ENCODE results near the gene ADGRL3. TPM values are rescaled to one million over a fixed set of nuclear protein-coding genes. Genes with fewer than 3 reads are reported as not detected.

The ADGRL3 gene
- total and polyA plus RNA-seq, 4 donors = 0.07 to 1.7 (median 0.82) TPM

DNA sequence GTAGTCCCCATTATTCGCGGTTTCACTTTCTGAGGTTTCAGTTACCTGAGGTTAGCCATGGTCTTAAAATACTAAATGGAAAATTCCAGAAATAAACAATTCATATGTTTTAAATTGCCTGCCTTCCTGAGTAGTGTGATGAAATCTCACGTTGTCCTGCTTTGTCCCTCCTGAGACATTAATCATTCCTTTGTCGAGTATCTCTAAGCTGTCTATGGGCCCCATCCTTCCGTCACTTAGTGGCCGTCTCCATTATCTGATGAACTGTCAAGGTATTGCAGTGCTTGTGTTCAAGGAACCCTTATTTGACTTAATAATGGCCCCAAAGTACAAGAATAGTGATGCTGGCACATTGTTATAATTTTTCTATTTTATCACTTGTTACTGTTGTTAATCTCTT lies 94.8 kb downstream of the ADGRL3 start:
- TF ChIP-seq FOXA2 (IDR thresholded peaks at IDR 0.05) (no peak), FOXA1 (IDR thresholded peaks at IDR 0.05) (no peak)
- TF ChIP-seq, protein P1, sequence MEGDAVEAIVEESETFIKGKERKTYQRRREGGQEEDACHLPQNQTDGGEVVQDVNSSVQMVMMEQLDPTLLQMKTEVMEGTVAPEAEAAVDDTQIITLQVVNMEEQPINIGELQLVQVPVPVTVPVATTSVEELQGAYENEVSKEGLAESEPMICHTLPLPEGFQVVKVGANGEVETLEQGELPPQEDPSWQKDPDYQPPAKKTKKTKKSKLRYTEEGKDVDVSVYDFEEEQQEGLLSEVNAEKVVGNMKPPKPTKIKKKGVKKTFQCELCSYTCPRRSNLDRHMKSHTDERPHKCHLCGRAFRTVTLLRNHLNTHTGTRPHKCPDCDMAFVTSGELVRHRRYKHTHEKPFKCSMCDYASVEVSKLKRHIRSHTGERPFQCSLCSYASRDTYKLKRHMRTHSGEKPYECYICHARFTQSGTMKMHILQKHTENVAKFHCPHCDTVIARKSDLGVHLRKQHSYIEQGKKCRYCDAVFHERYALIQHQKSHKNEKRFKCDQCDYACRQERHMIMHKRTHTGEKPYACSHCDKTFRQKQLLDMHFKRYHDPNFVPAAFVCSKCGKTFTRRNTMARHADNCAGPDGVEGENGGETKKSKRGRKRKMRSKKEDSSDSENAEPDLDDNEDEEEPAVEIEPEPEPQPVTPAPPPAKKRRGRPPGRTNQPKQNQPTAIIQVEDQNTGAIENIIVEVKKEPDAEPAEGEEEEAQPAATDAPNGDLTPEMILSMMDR (IDR thresholded peaks at IDR 0.05; ENCODE audit: low read depth, low read length, missing input control) = no peak
- no peaks in the 10 kb centered on the region for H3K9me3 ChIP-seq (ENCODE audit: control insufficient read depth in 4 of 4, low read length in 3 of 4)
- H3K9ac ChIP-seq (ENCODE audit: low read depth in 1 of 2, low read length in 2 of 2) = no peak overlapping the region
- DNase-seq (ENCODE audit: low spot score) = no peak
- no peaks in the 10 kb centered on the region for H3K27me3 ChIP-seq (ENCODE audit: control insufficient read depth in 4 of 4, insufficient read depth in 4 of 4, low read length in 3 of 4)
- no peak overlapping the region for H3K27ac ChIP-seq (ENCODE audit: low read depth in 1 of 2, low read length in 2 of 2)
- 77% methylated on average over 6 of the region's 6 CpGs for WGBS
- H3K4me3 ChIP-seq (ENCODE audit: low read depth in 1 of 3, low read length in 3 of 3) = no peak overlapping the region
- no peaks in the 10 kb centered on the region for H3K36me3 ChIP-seq (ENCODE audit: control insufficient read depth in 4 of 4, insufficient read depth in 3 of 4, low read depth in 1 of 4, low read length in 3 of 4)
- peaks cover 0 to 1% (median 0%) of the 10 kb centered on the region in 4 donors for H3K4me1 ChIP-seq (ENCODE audit: control insufficient read depth in 4 of 4, insufficient read depth in 4 of 4, low read length in 3 of 4)

DNA sequence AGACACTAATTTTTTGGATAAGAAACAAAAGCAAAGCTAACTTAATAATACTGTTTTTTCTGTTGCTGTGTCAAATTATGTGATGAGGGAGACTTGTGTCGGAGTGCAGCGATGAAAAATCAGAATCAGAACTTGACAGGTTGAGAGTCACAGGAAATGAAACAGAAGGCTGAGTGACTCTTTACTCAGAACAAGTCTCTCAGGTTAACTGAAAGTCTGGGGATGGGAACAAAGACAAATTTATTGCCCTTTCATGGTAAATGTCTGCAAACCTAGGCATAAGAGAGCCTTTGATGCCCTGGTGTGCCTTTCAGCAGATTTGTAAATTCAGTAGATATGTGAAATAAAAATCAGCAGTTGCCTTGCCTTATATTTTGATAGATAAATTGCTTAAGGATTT lies 96.0 kb downstream of the ADGRL3 start:
- H3K36me3 ChIP-seq (ENCODE audit: control insufficient read depth in 4 of 4, insufficient read depth in 3 of 4, low read depth in 1 of 4, low read length in 3 of 4) = no peaks in the 10 kb centered on the region
- TF ChIP-seq NR2F2 (IDR thresholded peaks at IDR 0.05) (no peak), EGR1 (IDR thresholded peaks at IDR 0.05; ENCODE audit: low read depth in 2 of 2) (no peak), TAF1 (conservative IDR thresholded peaks at IDR 0.05) (no peak), HNF4G (IDR thresholded peaks at IDR 0.05) (no peak), RAD21 (IDR thresholded peaks at IDR 0.05) (no peak), RXRA (IDR thresholded peaks at IDR 0.05) (no peak), YY1 (IDR thresholded peaks at IDR 0.05) (no peak), JUND (IDR thresholded peaks at IDR 0.05) (no peak)
- TF ChIP-seq, protein P1 (IDR thresholded peaks at IDR 0.05; ENCODE audit: low read depth, low read length, missing input control) = no peak
- TF ChIP-seq, protein P2, sequence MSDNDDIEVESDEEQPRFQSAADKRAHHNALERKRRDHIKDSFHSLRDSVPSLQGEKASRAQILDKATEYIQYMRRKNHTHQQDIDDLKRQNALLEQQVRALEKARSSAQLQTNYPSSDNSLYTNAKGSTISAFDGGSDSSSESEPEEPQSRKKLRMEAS (IDR thresholded peaks at IDR 0.05) = no peak
- TF ChIP-seq, protein P3, sequence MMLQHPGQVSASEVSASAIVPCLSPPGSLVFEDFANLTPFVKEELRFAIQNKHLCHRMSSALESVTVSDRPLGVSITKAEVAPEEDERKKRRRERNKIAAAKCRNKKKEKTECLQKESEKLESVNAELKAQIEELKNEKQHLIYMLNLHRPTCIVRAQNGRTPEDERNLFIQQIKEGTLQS (IDR thresholded peaks at IDR 0.05) = no peak
- no peak overlapping the region for H3K9ac ChIP-seq (ENCODE audit: low read depth in 1 of 2, low read length in 2 of 2)
- H3K4me1 ChIP-seq (ENCODE audit: control insufficient read depth in 4 of 4, insufficient read depth in 4 of 4, low read length in 3 of 4) = peaks cover 0 to 1% (median 0%) of the 10 kb centered on the region in 4 donors
- H3K4me3 ChIP-seq (ENCODE audit: low read depth in 1 of 3, low read length in 3 of 3) = no peak overlapping the region
- WGBS = 91% methylated on average over 2 of the region's 2 CpGs
- no peak overlapping the region for H3K27ac ChIP-seq (ENCODE audit: low read depth in 1 of 2, low read length in 2 of 2)
- no peak for DNase-seq (ENCODE audit: low spot score)
- no peaks in the 10 kb centered on the region for H3K27me3 ChIP-seq (ENCODE audit: control insufficient read depth in 4 of 4, insufficient read depth in 4 of 4, low read length in 3 of 4)
- H3K9me3 ChIP-seq (ENCODE audit: control insufficient read depth in 4 of 4, low read length in 3 of 4) = no peaks in the 10 kb centered on the region

DNA sequence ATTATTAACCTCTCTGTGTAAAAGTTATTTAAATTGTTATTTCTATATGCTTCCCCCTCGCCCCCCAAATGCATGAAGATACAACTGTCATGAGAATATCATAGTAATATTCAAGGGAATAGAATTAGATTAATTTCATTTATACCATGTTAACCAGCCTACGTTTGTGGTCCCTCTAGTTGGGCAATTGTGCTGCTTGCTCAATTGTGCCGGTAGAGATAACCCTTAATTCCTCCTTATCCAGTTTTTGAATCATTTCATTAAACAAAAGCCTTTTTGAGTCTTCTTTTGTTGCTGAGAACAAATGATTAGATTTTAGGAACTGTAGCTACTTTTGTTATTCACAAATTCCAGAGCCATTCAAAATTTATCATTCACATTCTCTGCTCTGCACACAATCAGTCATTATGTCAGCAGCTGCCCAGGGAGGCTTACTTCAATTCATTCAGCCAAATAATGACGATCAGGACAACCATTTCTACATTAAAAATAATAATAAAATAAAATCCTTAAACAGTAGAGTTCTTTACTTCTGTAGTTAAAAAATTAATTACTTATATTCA lies 98.1 kb downstream of the ADGRL3 start:
- no peaks in the 10 kb centered on the region for H3K36me3 ChIP-seq (ENCODE audit: control insufficient read depth in 4 of 4, insufficient read depth in 3 of 4, low read depth in 1 of 4, low read length in 3 of 4)
- DNase-seq (ENCODE audit: low spot score) = no peak
- no peak overlapping the region for H3K27ac ChIP-seq (ENCODE audit: low read depth in 1 of 2, low read length in 2 of 2)
- no peaks in the 10 kb centered on the region for H3K27me3 ChIP-seq (ENCODE audit: control insufficient read depth in 4 of 4, insufficient read depth in 4 of 4, low read length in 3 of 4)
- H3K9ac ChIP-seq (ENCODE audit: low read depth in 1 of 2, low read length in 2 of 2) = no peak overlapping the region
- WGBS = 46% methylated on average over 4 of the region's 4 CpGs
- no peaks in the 10 kb centered on the region for H3K9me3 ChIP-seq (ENCODE audit: control insufficient read depth in 4 of 4, low read length in 3 of 4)
- peaks cover 0 to 1% (median 0%) of the 10 kb centered on the region in 4 donors for H3K4me1 ChIP-seq (ENCODE audit: control insufficient read depth in 4 of 4, insufficient read depth in 4 of 4, low read length in 3 of 4)
- no peak overlapping the region for H3K4me3 ChIP-seq (ENCODE audit: low read depth in 1 of 3, low read length in 3 of 3)
- TF ChIP-seq YY1 (IDR thresholded peaks at IDR 0.05) = no peak
- no peak for TF ChIP-seq FOXA1 (IDR thresholded peaks at IDR 0.05)
- TF ChIP-seq, protein P2 (IDR thresholded peaks at IDR 0.05) = no peak
- TF ChIP-seq NR2F2 (IDR thresholded peaks at IDR 0.05) = no peak
- no peak for TF ChIP-seq GABPA (IDR thresholded peaks at IDR 0.05 in 1 of 2, conservative IDR thresholded peaks at IDR 0.05 in 1 of 2)
- TF ChIP-seq HNF4G (IDR thresholded peaks at IDR 0.05) = no peak
- TF ChIP-seq EGR1 (IDR thresholded peaks at IDR 0.05; ENCODE audit: low read depth in 2 of 2) = no peak
- no peak for TF ChIP-seq RAD21 (IDR thresholded peaks at IDR 0.05)
- TF ChIP-seq, protein P4, sequence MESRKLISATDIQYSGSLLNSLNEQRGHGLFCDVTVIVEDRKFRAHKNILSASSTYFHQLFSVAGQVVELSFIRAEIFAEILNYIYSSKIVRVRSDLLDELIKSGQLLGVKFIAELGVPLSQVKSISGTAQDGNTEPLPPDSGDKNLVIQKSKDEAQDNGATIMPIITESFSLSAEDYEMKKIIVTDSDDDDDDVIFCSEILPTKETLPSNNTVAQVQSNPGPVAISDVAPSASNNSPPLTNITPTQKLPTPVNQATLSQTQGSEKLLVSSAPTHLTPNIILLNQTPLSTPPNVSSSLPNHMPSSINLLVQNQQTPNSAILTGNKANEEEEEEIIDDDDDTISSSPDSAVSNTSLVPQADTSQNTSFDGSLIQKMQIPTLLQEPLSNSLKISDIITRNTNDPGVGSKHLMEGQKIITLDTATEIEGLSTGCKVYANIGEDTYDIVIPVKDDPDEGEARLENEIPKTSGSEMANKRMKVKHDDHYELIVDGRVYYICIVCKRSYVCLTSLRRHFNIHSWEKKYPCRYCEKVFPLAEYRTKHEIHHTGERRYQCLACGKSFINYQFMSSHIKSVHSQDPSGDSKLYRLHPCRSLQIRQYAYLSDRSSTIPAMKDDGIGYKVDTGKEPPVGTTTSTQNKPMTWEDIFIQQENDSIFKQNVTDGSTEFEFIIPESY (IDR thresholded peaks at IDR 0.05) = no peak
- TF ChIP-seq, protein P5, sequence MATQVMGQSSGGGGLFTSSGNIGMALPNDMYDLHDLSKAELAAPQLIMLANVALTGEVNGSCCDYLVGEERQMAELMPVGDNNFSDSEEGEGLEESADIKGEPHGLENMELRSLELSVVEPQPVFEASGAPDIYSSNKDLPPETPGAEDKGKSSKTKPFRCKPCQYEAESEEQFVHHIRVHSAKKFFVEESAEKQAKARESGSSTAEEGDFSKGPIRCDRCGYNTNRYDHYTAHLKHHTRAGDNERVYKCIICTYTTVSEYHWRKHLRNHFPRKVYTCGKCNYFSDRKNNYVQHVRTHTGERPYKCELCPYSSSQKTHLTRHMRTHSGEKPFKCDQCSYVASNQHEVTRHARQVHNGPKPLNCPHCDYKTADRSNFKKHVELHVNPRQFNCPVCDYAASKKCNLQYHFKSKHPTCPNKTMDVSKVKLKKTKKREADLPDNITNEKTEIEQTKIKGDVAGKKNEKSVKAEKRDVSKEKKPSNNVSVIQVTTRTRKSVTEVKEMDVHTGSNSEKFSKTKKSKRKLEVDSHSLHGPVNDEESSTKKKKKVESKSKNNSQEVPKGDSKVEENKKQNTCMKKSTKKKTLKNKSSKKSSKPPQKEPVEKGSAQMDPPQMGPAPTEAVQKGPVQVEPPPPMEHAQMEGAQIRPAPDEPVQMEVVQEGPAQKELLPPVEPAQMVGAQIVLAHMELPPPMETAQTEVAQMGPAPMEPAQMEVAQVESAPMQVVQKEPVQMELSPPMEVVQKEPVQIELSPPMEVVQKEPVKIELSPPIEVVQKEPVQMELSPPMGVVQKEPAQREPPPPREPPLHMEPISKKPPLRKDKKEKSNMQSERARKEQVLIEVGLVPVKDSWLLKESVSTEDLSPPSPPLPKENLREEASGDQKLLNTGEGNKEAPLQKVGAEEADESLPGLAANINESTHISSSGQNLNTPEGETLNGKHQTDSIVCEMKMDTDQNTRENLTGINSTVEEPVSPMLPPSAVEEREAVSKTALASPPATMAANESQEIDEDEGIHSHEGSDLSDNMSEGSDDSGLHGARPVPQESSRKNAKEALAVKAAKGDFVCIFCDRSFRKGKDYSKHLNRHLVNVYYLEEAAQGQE (IDR thresholded peaks at IDR 0.05) = no peak
- TF ChIP-seq JUND (IDR thresholded peaks at IDR 0.05) = no peak
- TF ChIP-seq RXRA (IDR thresholded peaks at IDR 0.05) = no peak
- no peak for TF ChIP-seq TAF1 (conservative IDR thresholded peaks at IDR 0.05)
- TF ChIP-seq FOXA2 (IDR thresholded peaks at IDR 0.05) = no peak

All from liver (tissue), 9 donors.